HG02981 (cell line): ENCODE measurements around the gene CPNE1.
"Not testable (repeated sequence)": the region's sequence is repeated elsewhere in the genome, so short reads cannot be mapped to it uniquely, and the experiment has no call there.

Source experiments
- ATAC-seq: cut with Tn5 transposase; IDR thresholded peaks from one replicate; pipeline ENCODE4 v1.9.1; 2021; ENCODE audit warnings: mild to moderate bottlenecking, moderate library complexity; ENCODE audit not compliant: unreplicated experiment

Gene CPNE1

GRCh38 chr20:35698298-35699126 lies 33.8 kb upstream of the CPNE1 start:
- ATAC-seq: peak; percentile 21

DNA sequence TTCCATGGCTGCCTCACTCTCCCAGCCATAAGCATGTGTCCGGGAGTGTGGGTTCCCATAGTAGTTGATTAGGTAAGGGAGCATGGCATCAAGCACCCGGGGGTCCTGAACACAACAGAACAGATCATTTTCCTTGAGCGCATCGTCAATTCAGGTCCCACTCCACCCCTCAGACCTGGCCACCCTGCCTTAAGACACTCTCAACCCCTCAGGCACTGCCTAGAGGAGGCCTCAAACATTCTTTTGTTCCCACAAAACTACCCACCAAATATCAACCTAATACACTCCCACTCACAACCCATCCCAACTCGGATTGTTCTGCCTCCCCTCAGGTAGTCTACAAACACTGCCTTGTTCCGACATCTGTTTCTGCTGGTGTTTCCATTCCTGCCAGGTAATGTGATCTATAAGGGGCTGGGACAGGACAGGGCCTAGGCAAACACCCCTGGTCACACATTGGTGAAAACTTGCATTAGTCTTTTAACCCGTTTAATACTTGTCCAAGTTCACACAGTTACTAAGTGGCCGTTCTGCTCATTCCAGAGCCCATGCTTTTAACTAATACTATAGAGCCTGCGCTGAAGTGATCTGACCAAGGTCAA lies 33.1 kb upstream of the CPNE1 start:
- no peak for ATAC-seq

- no peak for ATAC-seq
Observed at GRCh38 chr20:35695978-35696377, 31.3 kb upstream of the CPNE1 start.

DNA sequence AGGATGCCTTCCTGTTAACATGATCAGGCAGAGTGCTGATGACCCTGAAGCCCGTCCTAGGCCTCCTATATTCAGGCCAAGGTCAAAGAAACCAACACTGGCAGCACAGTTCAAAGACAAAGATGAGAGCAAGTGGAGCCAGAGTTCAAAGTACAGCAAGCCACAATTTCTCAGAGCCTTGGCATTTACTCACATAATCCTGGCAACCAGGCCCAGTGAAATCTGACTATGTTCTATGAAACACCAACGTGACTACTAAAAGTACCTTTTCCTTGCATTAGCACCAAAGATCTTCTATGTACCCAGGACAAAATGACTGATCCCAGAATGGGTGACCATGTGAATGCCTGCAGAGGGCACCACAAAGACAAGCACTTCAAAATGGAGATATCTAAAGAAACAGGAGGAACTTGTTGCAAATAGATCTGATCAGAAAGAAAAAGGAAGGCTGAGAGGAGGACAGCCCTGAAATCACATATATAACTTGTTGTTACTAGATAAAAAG lies 30.6 kb upstream of the CPNE1 start:
- ATAC-seq: no peak

GRCh38 chr20:35690265-35690664 lies 25.6 kb upstream of the CPNE1 start:
- no peak for ATAC-seq

- not testable (repeated sequence) for ATAC-seq
Observed at GRCh38 chr20:35686872-35687271, 22.2 kb upstream of the CPNE1 start.

DNA sequence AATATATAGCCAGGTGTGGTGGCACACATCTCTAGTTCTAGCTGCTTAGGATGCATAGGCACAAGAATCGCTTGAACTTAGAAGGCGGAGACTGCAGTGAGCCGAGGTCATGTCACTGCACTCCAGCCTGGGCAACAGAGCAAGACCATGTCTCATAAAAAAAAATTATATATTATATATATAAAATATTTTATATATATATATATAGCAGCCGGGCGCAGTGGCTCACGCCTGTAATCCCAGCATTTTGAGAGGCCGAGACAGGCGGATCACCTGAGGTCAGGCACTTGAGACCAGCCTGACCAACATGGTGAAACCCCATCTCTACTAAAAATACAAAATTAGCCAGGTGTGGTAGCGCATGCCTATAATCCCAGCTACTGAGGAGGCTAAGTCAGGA lies 20.7 kb upstream of the CPNE1 start:
- ATAC-seq: not testable (repeated sequence)

- no peak for ATAC-seq
Observed at GRCh38 chr20:35681960-35682359, 17.3 kb upstream of the CPNE1 start.

DNA sequence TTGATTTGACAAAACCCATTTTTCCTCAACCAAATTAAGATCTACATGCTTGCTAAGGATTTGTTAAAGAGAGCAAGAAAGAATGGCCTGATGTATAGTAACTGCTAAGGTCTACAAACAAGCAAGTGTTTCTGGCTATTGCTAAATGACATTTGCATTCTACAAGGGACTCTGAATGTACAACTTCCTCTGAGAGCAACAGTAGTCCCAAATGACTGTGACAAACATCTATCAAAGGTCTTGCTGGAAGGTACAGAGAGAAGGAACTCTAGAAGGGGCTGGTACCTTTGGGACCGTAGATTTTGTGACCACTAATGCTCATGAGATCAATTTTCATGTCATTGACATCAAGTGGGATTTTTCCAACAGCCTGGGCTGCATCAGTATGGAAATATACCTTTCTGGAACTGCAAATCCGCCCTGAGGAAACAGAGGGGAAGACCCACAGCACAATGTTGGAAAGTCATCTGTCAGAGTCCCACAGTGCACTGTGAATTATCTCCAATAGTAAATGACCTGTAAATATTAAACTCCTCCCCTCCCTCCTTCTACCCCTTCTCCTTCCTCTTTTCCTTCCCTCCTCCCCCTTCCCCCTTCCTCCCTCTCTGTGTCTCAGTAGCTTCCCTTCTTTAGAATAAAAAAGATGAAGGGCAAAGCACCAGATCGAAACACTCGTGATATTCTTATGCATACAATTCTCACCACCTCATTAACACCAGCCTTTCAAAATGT lies 15.9 kb upstream of the CPNE1 start:
- no peak for ATAC-seq

- ATAC-seq: no peak
Observed at GRCh38 chr20:35674921-35675320, 10.2 kb upstream of the CPNE1 start.

DNA sequence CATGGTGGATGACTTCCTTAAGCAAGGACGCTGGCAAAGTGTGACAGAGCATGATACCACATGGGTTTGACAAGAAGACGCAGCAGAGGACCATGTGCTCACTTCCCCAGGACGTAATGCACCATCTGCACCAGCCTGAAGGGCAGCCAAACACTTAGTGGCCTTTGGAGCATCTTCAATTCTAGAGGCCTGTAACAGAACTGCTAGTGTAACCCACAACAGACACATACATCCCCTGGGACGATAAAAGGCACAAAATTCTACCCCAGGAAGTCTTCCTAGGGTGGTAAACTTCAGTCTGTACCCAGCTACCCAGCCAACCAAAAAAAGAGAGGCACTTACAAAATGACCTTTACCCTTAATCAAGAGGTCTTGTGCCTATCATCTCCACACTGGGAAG lies 9.2 kb upstream of the CPNE1 start:
- no peak for ATAC-seq

- ATAC-seq: no peak
Observed at GRCh38 chr20:35669681-35670080, 5.0 kb upstream of the CPNE1 start.

DNA sequence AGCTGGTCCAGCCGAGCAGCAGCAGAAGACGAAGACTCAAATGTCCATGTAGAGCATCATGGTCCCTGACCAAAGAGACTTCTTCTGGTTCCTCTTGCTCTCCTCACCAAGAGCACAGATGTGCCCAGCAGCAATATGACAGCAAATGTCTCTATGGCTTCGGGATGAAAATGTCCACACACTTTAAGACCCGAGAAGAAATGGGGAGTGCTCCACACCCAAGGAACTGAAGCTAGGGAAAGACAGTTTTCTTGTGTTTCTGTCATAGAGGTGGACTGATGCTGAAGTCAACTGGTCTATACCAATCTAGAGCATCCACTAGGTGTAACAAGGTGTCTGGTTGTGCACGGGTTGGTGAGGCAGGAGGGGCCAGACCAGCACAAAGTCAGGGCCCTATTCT lies 4.5 kb upstream of the CPNE1 start:
- ATAC-seq: no peak

DNA sequence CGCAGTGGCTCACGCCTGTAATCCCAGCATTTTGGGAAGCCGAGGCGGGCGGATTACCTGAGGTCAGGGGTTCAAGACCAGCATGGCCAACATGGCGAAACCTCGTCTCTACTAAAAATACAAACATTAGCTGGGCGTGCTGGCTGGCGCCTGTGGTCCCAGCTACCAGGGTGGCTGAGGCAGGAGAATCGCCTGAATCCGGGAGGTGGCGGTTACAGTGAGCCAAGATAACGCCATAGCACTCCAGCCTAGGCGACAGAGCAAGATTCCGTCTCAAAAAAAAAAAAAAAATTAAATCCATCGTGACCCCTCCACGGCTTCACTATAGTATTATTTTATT lies 1.2 kb upstream of the CPNE1 start:
- ATAC-seq: no peak

DNA sequence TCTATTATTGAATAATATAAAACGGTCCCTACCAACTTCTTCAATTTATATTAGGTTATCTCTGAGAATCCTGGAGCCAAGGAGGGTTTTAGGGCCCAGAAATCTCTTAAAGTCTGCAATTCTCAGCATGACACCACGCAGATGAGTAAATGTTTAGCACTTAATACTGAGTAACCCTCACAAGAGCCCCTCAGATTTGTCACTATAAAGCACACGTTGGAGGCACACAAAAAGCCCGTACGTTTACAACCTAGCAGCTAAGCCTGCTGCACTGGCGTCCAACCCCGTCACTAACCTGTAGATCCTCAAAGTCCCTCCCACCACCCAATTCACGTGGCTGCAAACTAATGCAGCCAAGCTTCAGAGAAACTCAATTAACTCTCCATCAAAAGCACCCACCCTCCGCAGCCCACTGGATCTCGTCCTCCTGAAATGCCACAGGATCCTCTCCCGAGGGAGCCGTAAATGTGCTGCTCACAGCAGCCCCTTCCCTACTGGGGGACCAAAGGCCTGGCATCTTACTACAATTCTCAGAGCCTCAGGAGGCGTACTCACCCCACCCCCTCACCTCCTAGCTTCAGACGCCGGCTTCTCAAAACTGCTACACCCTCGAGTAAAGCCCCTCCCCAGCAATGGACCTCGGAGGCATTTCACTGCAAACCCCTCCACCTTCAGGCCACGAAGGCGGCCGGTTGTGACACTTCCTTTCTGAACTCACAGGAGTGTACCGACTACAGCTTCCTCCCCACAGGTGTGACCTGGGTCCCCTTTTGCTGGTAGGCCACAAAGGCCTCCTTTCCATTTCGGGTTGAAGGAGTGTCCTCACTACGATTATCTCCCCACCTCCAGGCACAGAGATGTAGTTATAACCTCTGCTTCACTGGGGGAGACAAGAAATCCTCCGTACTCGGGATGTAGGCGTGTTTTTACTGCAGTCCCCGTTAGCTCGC lies 909 bp downstream of the CPNE1 start:
- ATAC-seq: peak; percentile 15

- ATAC-seq: no peak
Observed at GRCh38 chr20:35662551-35662950, 2.1 kb downstream of the CPNE1 start.

DNA sequence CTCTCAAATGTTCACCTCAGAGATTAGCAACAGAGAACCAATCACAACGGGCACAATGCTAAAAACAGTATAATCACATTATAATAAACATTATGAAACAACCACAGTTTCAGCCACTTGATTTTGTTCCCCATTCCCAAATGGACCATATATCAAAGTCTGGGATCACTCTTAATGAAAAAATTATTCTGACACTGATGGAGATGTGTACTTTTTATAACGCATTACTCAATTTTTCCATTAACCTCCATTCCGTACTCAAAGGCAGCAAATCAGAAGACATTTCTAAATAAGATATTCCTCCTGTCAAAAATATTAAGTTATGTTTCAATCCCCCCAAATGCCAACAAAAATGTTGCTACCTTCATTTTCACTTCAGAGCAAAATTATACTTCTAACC lies 2.8 kb downstream of the CPNE1 start:
- no peak for ATAC-seq

GRCh38 chr20:35661053-35661452 lies 3.6 kb downstream of the CPNE1 start:
- no peak for ATAC-seq

- no peak for ATAC-seq
Observed at GRCh38 chr20:35660122-35660937, 4.4 kb downstream of the CPNE1 start.

DNA sequence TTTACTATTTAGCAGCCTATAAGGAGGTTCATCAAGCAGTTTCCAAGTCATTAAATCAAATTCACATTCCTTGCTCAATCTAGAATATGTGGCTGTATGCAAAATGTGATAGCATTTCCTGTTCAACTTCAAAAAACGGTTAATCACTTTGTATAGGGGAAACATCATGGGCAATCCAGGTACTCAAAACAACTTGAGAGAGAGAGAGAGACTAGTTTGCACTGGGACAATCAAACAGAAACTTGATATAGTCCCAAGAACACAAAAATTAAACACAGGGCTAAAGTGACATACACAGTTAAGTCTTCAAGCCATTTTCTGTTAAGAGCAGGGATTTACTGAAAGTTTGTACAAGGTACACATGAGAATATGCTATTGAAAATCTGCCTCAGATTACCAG lies 7.4 kb downstream of the CPNE1 start:
- no peak for ATAC-seq
